Measurements from ENCODE around the gene COL5A2. TPM values are rescaled to one million over a fixed set of nuclear protein-coding genes. Genes with fewer than 3 reads are reported as not detected.

COL5A2 gene
- total RNA-seq, 4 donors from 2014 or later: 16.1 to 62.8 (median 33.1) TPM

GRCh38 chr2:189165656-189166380 lies 13.7 kb downstream of the COL5A2 start:
- H3K9me3 ChIP-seq: no peaks in the 10 kb centered on the region
- H3K27ac ChIP-seq: peak overlapping the region; percentile 4 to 50 (median 28)
- WGBS, 2 donors (ENCODE audit: low coverage in 1 of 2): 91 to 92% methylated on average over 3 of the region's 3 CpGs
- no peaks in the 10 kb centered on the region for H3K27me3 ChIP-seq
- no peak for DNase-seq
- H3K4me3 ChIP-seq: no peak overlapping the region
- TF ChIP-seq EP300 (IDR thresholded peaks at IDR 0.05; ENCODE audit: low read depth) (no peak), POLR2A (IDR thresholded peaks at IDR 0.05) (no peak), POLR2AphosphoS5 (IDR thresholded peaks at IDR 0.05) (no peak), CTCF (IDR thresholded peaks at IDR 0.05) (no peak)
- intact Hi-C loops (cut with DNase I; ENCODE audit: low total_unique reads) (no loop called here), in situ Hi-C loops (cut with MboI; ENCODE audit: low pct_ligation_motif_present in 1 of 4, low pct_unique_long_range_greater_than_20kb in 1 of 4, low sequenced_read_pairs in 3 of 4) (no loop called here)
- H3K4me1 ChIP-seq: peaks cover 0 to 48% (median 13%) of the 10 kb centered on the region in 4 donors
- no peaks in the 10 kb centered on the region for H3K36me3 ChIP-seq

GRCh38 chr2:189164746-189165145 lies 14.8 kb downstream of the COL5A2 start:
- in situ Hi-C loops (cut with MboI; ENCODE audit: low pct_ligation_motif_present in 1 of 4, low pct_unique_long_range_greater_than_20kb in 1 of 4, low sequenced_read_pairs in 3 of 4): no loop called here
- 4 to 11% methylated on average over 1 of the region's 1 CpG for WGBS, 2 donors (ENCODE audit: low coverage in 1 of 2)
- Histone ChIP-seq H3K27me3 (no peaks in the 10 kb centered on the region), H3K36me3 (no peaks in the 10 kb centered on the region), H3K27ac (peak overlapping the region in 3 of 4 donors; percentile 49 to 58 (median 50)), H3K4me3 (no peak overlapping the region), H3K9me3 (no peaks in the 10 kb centered on the region), H3K4me1 (peaks cover 0 to 39% (median 11%) of the 10 kb centered on the region in 4 donors)
- DNase-seq: peak; percentile 11
- TF ChIP-seq POLR2AphosphoS5 (IDR thresholded peaks at IDR 0.05) (no peak), CTCF (IDR thresholded peaks at IDR 0.05) (no peak), EP300 (IDR thresholded peaks at IDR 0.05; ENCODE audit: low read depth) (no peak), POLR2A (IDR thresholded peaks at IDR 0.05) (no peak)
- intact Hi-C loops (cut with DNase I; ENCODE audit: low total_unique reads): no loop called here

GRCh38 chr2:189163889-189164288 lies 15.7 kb downstream of the COL5A2 start:
- TF ChIP-seq POLR2AphosphoS5 (IDR thresholded peaks at IDR 0.05): no peak
- TF ChIP-seq CTCF (IDR thresholded peaks at IDR 0.05): no peak
- no peak for TF ChIP-seq POLR2A (IDR thresholded peaks at IDR 0.05)
- no peak for TF ChIP-seq EP300 (IDR thresholded peaks at IDR 0.05; ENCODE audit: low read depth)
- Histone ChIP-seq H3K27me3 (no peaks in the 10 kb centered on the region), H3K36me3 (no peaks in the 10 kb centered on the region), H3K4me3 (no peak overlapping the region), H3K4me1 (peaks cover 0 to 42% (median 10%) of the 10 kb centered on the region in 4 donors), H3K9me3 (no peaks in the 10 kb centered on the region), H3K27ac (peak overlapping the region; percentile 14 to 58 (median 50))
- DNase-seq: no peak
- in situ Hi-C loops (cut with MboI; ENCODE audit: low pct_ligation_motif_present in 1 of 4, low pct_unique_long_range_greater_than_20kb in 1 of 4, low sequenced_read_pairs in 3 of 4) (no loop called here), intact Hi-C loops (cut with DNase I; ENCODE audit: low total_unique reads) (no loop called here)
- 50 to 68% methylated on average over 3 of the region's 3 CpGs for WGBS, 2 donors (ENCODE audit: low coverage in 1 of 2)

GRCh38 chr2:189162566-189162965 lies 17.0 kb downstream of the COL5A2 start:
- no peak for DNase-seq
- Histone ChIP-seq H3K27me3 (no peaks in the 10 kb centered on the region), H3K4me3 (no peak overlapping the region), H3K4me1 (peaks cover 0 to 47% (median 10%) of the 10 kb centered on the region in 4 donors), H3K27ac (no peak overlapping the region), H3K36me3 (no peaks in the 10 kb centered on the region), H3K9me3 (no peaks in the 10 kb centered on the region)
- in situ Hi-C loops (cut with MboI; ENCODE audit: low pct_ligation_motif_present in 1 of 4, low pct_unique_long_range_greater_than_20kb in 1 of 4, low sequenced_read_pairs in 3 of 4) (no loop called here), intact Hi-C loops (cut with DNase I; ENCODE audit: low total_unique reads) (no loop called here)
- TF ChIP-seq CTCF (IDR thresholded peaks at IDR 0.05): no peak
- no peak for TF ChIP-seq POLR2AphosphoS5 (IDR thresholded peaks at IDR 0.05)
- no peak for TF ChIP-seq POLR2A (IDR thresholded peaks at IDR 0.05)
- TF ChIP-seq EP300 (IDR thresholded peaks at IDR 0.05; ENCODE audit: low read depth): no peak
